HEK293 (cell line): ENCODE measurements around the gene ZNF80.
"Not testable (repeated sequence)": the region's sequence is repeated elsewhere in the genome, so short reads cannot be mapped to it uniquely, and the experiment has no call there.

Experiments
- CTCF ChIA-PET: fragments of 350-600 bp; formaldehyde crosslinking; extraction: SDS; loops from one replicate; lab custom pipeline; 2021; ENCODE audit warnings: antibody characterized with exemption; lab: Yijun Ruan, JAX
- POLR2A ChIA-PET: fragments of 300-600 bp; formaldehyde crosslinking; extraction: SDS; loops from one replicate; lab custom pipeline; 2020; ENCODE audit warnings: antibody characterized with exemption, inconsistent platforms; lab: Yijun Ruan, JAX
- H3K27ac ChIP-seq: fragments of 200-500 bp; sonication (Bioruptor generic); 2 replicates; pipeline ENCODE4 v1.5.1; 2014; ENCODE audit warnings: low read depth, low read length, control low read depth, inconsistent platforms; ENCODE audit errors: extremely low read depth
- H3K36me3 ChIP-seq, 2 experiments: fragments of 200-500 bp in 1 of 2; sonication (Bioruptor generic) in 1 of 2; 1 replicate in 1 of 2; 2 replicates in 1 of 2; pipeline ENCODE4 v1.5.1; 2014 to 2017; ENCODE audit warnings: inconsistent platforms in 2 of 2, low read length in 2 of 2; ENCODE audit not compliant: control insufficient read depth in 2 of 2, insufficient read depth in 1 of 2
- H3K4me1 ChIP-seq: fragments of 200-500 bp; sonication (Bioruptor generic); 2 replicates; pipeline ENCODE4 v1.5.1; 2014; ENCODE audit warnings: mild to moderate bottlenecking, low read length, inconsistent platforms; ENCODE audit not compliant: control insufficient read depth, insufficient read depth
- H3K4me3 ChIP-seq: 2 replicates; pipeline ENCODE4 v1.5.1; 2011; ENCODE audit warnings: low read depth, mild to moderate bottlenecking, control low read depth, low read length, moderate library complexity
- H3K9me3 ChIP-seq: fragments of 200-500 bp; sonication (Bioruptor generic); 2 replicates; pipeline ENCODE4 v1.5.1; 2014; ENCODE audit warnings: low read depth, low read length, inconsistent platforms; ENCODE audit not compliant: control insufficient read depth, insufficient read depth
- GLI2 ChIP-seq: fragments of 450-650 bp; formaldehyde crosslinking; IDR thresholded peaks from 2 replicates; pipeline ENCODE4; 2017; ENCODE audit warnings: missing biosample characterization, missing genetic modification characterization, low read depth, borderline replicate concordance
- HOXD13 ChIP-seq: sonication (generic); formaldehyde crosslinking; IDR thresholded peaks from 2 replicates; pipeline ENCODE4 v1.8.0; 2022; ENCODE audit warnings: missing genetic modification reagents, borderline replicate concordance
- IKZF3 ChIP-seq: fragments of 450-650 bp; IDR thresholded peaks from 2 replicates; pipeline ENCODE4 v1.5.0; 2018; ENCODE audit warnings: missing biosample characterization, mild to moderate bottlenecking, missing genetic modification characterization, moderate library complexity
- INSM2 ChIP-seq: fragments of 450-650 bp; formaldehyde crosslinking; IDR thresholded peaks from 2 replicates; pipeline ENCODE4 v1.5.1; 2016; ENCODE audit warnings: missing biosample characterization, missing genetic modification characterization
- KLF16 ChIP-seq: fragments of 450-650 bp; formaldehyde crosslinking; IDR thresholded peaks from 2 replicates; pipeline ENCODE4 v1.5.1; 2017; ENCODE audit warnings: missing biosample characterization, missing genetic modification characterization
- KLF9 ChIP-seq: fragments of 450-650 bp; formaldehyde crosslinking; IDR thresholded peaks from 2 replicates; pipeline ENCODE4 v1.5.1; 2016; ENCODE audit warnings: missing biosample characterization, missing genetic modification characterization, low read depth
- PRDM10 ChIP-seq: fragments of 450-650 bp; formaldehyde crosslinking; IDR thresholded peaks from 2 replicates; pipeline ENCODE4 v1.5.1; 2016; ENCODE audit warnings: missing biosample characterization, missing genetic modification characterization
- SALL2 ChIP-seq: fragments of 450-650 bp; formaldehyde crosslinking; IDR thresholded peaks from 2 replicates; pipeline ENCODE4 v1.5.0; 2017; ENCODE audit warnings: missing biosample characterization, mild to moderate bottlenecking, missing genetic modification characterization, borderline replicate concordance
- ZIC2 ChIP-seq: fragments of 450-650 bp; formaldehyde crosslinking; IDR thresholded peaks from 2 replicates; pipeline ENCODE4 v1.5.1; 2016; ENCODE audit warnings: missing biosample characterization, missing genetic modification characterization
- ZNF19 ChIP-seq: fragments of 450-650 bp; formaldehyde crosslinking; IDR thresholded peaks from 2 replicates; pipeline ENCODE4; 2016; ENCODE audit warnings: missing biosample characterization, missing genetic modification characterization, low read depth
- ZNF223 ChIP-seq: fragments of 450-650 bp; formaldehyde crosslinking; IDR thresholded peaks from 2 replicates; pipeline ENCODE4 v1.5.1; 2016; ENCODE audit warnings: missing biosample characterization, missing genetic modification characterization
- ZNF23 ChIP-seq: fragments of 450-650 bp; formaldehyde crosslinking; IDR thresholded peaks from 2 replicates; pipeline ENCODE4 v1.5.1; 2016; ENCODE audit warnings: missing biosample characterization, missing genetic modification characterization, borderline replicate concordance
- ZNF311 ChIP-seq: fragments of 450-650 bp; formaldehyde crosslinking; IDR thresholded peaks from 2 replicates; pipeline ENCODE4 v1.5.1; 2017; ENCODE audit warnings: missing biosample characterization, missing genetic modification characterization, borderline replicate concordance
- ZNF423 ChIP-seq: fragments of 450-650 bp; formaldehyde crosslinking; IDR thresholded peaks from 2 replicates; pipeline ENCODE4 v1.5.1; 2016; ENCODE audit warnings: missing biosample characterization, missing genetic modification characterization
- ZNF521 ChIP-seq: fragments of 450-650 bp; formaldehyde crosslinking; IDR thresholded peaks from 2 replicates; pipeline ENCODE4 v1.5.1; 2017; ENCODE audit warnings: missing biosample characterization, mild to moderate bottlenecking, missing genetic modification characterization
- ZNF580 ChIP-seq: fragments of 450-650 bp; formaldehyde crosslinking; IDR thresholded peaks from 2 replicates; pipeline ENCODE4 v1.5.1; 2016; ENCODE audit warnings: missing biosample characterization, missing genetic modification characterization
- ZNF585B ChIP-seq: fragments of 450-650 bp; formaldehyde crosslinking; IDR thresholded peaks from 2 replicates; pipeline ENCODE4 v1.5.1; 2016; ENCODE audit warnings: missing biosample characterization, missing genetic modification characterization
- ZNF664 ChIP-seq: fragments of 450-650 bp; formaldehyde crosslinking; IDR thresholded peaks from 2 replicates; pipeline ENCODE4 v1.5.1; 2016; ENCODE audit warnings: missing biosample characterization, missing genetic modification characterization
- ZNF701 ChIP-seq: fragments of 450-650 bp; formaldehyde crosslinking; IDR thresholded peaks from 2 replicates; pipeline ENCODE4 v1.5.1; 2016; ENCODE audit warnings: missing biosample characterization, missing genetic modification characterization
- ZNF768 ChIP-seq: fragments of 450-650 bp; formaldehyde crosslinking; IDR thresholded peaks from 2 replicates; pipeline ENCODE4 v1.5.1; 2018; ENCODE audit warnings: missing biosample characterization, mild to moderate bottlenecking, missing genetic modification characterization
- ZSCAN23 ChIP-seq: fragments of 450-650 bp; formaldehyde crosslinking; IDR thresholded peaks from 2 replicates; pipeline ENCODE4 v1.5.1; 2016; ENCODE audit warnings: missing biosample characterization, missing genetic modification characterization
- TF ChIP-seq, protein P1 (sequence below): fragments of 450-650 bp; formaldehyde crosslinking; IDR thresholded peaks from 2 replicates; pipeline ENCODE4 v1.5.1; 2016; ENCODE audit warnings: missing biosample characterization, missing genetic modification characterization

Gene ZNF80

GRCh38 chr3:114241262-114241661 is 3.9 kb upstream of the ZNF80 start (continued):
- TF ChIP-seq, protein P1, sequence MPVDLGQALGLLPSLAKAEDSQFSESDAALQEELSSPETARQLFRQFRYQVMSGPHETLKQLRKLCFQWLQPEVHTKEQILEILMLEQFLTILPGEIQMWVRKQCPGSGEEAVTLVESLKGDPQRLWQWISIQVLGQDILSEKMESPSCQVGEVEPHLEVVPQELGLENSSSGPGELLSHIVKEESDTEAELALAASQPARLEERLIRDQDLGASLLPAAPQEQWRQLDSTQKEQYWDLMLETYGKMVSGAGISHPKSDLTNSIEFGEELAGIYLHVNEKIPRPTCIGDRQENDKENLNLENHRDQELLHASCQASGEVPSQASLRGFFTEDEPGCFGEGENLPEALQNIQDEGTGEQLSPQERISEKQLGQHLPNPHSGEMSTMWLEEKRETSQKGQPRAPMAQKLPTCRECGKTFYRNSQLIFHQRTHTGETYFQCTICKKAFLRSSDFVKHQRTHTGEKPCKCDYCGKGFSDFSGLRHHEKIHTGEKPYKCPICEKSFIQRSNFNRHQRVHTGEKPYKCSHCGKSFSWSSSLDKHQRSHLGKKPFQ (tag by site-specific recombination) = no peak
- TF ChIP-seq ZNF664 (tag by site-specific recombination) (no peak), GLI2 (tag by site-specific recombination) (no peak), ZSCAN23 (tag by site-specific recombination) (no peak), ZNF580 (tag by site-specific recombination) (no peak), KLF16 (no peak), ZIC2 (tag by site-specific recombination) (no peak), ZNF768 (tag by site-specific recombination) (no peak), ZNF311 (tag by site-specific recombination) (no peak)

DNA sequence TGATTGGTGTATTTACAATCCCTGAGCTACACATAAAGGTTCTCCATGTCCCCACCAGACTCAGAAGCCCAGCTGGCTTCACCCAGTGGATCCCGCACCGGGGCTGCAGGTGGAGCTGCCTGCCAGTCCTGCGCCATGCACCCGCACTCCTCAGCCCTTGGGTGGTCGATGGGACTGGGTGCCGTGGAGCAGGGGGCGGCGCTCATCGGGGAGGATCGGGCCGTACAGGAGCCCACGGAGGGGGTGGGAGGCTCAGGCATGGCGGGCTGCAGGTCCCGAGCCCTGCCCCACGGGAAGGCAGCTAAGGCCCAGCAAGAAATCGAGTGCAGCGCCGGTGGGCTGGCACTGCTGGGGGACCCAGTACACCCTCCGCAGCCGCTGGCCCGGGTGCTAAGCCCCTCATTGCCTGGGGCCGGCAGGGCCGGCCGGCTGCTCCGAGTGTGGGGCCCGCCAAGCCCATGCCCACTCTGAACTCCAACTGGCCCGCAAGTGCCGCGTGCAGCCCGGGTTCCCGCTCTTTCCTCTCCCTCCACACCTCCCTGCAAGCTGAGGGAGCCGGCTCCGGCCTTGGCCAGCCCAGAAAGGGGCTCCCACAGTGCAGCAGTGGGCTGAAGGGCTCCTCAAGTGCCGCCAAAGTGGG is 888 bp upstream of the ZNF80 start:
- CTCF ChIA-PET, H3K36me3 ChIP-seq, H3K27ac ChIP-seq, H3K4me3 ChIP-seq, H3K4me1 ChIP-seq, POLR2A ChIA-PET, H3K9me3 ChIP-seq: not testable (repeated sequence)

DNA sequence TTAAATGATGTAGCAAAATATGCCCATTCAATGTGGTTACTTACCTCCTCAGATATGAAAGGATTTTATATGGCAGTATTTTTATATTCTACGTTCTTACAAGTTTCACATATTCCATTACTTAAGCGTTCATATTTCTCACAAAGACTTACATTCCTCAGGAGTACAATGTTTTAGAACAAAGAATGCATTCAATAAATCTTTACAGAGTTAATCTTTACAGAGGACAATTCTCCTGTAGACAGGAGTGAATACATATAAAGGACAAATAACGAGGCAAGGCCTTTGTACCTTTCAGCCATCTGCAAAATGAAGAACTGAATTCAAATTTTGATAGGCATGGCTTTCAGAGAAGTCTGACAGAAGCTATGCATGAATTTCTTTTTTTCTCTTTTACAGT is 1.9 kb downstream of the ZNF80 start:
- TF ChIP-seq PRDM10 (tag by site-specific recombination) = no peak
- no peak for TF ChIP-seq ZNF423 (tag by site-specific recombination)
- TF ChIP-seq INSM2 (tag by site-specific recombination) = no peak
- TF ChIP-seq, all 188 proteins: peak for 0
- Histone ChIP-seq H3K9me3 (no peaks in the 10 kb centered on the region), H3K4me1 (no peaks in the 10 kb centered on the region), H3K4me3 (no peak overlapping the region), H3K27ac (no peak overlapping the region), H3K36me3 (no peaks in the 10 kb centered on the region)
- ChIA-PET CTCF (no interaction called here), POLR2A (no interaction called here)

DNA sequence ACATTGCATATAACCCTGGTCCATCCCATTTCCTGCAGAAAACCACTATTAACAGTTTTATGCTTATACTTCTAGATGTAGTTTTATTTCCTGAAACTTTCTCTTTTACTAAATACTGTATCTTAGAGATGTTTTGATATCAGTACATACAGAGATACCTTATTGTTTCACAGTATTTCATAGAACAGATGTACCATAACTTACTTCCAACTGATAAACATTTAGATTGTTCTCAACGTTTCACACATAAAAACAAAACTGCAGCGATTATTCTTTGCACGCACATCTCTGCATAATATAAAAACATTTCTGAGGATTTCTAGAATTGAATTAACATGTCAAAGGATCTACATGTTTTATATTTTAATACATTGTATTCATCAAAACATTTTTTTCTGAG is 2.6 kb downstream of the ZNF80 start:
- H3K9me3 ChIP-seq = no peaks in the 10 kb centered on the region
- no peak overlapping the region for H3K4me3 ChIP-seq
- ChIA-PET POLR2A (no interaction called here), CTCF (no interaction called here)
- no peaks in the 10 kb centered on the region for H3K4me1 ChIP-seq
- H3K36me3 ChIP-seq = no peaks in the 10 kb centered on the region
- H3K27ac ChIP-seq = no peak overlapping the region
- TF ChIP-seq ZNF585B (tag by site-specific recombination) (no peak), INSM2 (tag by site-specific recombination) (no peak), SALL2 (tag by site-specific recombination) (no peak), ZNF521 (tag by site-specific recombination) (no peak), ZNF23 (tag by site-specific recombination) (no peak), IKZF3 (no peak), HOXD13 (CRISPR knock-in tag) (no peak), ZNF19 (no peak), KLF9 (tag by site-specific recombination) (no peak), ZNF701 (tag by site-specific recombination) (no peak), ZNF223 (tag by site-specific recombination) (no peak)
